Measurements from ENCODE around the gene B3GNT8.
"Not testable (repeated sequence)": the region's sequence is repeated elsewhere in the genome, so short reads cannot be mapped to it uniquely, and the experiment has no call there.

Gene B3GNT8

GRCh38 chr19:41384351-41384750 is 42.8 kb downstream of the B3GNT8 start:
- no peak for DNase-seq

DNA sequence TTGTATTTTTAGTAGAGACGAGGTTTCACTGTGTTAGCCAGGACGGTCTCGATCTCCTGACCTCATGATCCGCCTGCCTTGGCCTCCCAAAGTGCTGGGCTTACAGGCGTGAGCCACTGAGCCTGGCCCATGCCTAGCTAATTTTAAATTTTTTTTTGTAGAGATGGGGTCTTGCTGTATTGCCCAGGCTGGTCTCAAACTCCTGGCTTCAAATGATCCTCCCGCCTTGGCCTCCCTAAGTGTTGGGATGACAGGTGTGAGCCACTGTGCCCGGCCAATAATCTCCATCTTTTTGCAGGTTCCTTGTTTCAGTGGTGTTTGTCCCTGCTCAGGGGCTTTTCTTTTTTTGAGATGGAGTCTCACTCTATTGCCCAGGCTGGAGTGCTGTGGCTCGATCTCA is 45.6 kb downstream of the B3GNT8 start:
- not testable (repeated sequence) for DNase-seq

DNA sequence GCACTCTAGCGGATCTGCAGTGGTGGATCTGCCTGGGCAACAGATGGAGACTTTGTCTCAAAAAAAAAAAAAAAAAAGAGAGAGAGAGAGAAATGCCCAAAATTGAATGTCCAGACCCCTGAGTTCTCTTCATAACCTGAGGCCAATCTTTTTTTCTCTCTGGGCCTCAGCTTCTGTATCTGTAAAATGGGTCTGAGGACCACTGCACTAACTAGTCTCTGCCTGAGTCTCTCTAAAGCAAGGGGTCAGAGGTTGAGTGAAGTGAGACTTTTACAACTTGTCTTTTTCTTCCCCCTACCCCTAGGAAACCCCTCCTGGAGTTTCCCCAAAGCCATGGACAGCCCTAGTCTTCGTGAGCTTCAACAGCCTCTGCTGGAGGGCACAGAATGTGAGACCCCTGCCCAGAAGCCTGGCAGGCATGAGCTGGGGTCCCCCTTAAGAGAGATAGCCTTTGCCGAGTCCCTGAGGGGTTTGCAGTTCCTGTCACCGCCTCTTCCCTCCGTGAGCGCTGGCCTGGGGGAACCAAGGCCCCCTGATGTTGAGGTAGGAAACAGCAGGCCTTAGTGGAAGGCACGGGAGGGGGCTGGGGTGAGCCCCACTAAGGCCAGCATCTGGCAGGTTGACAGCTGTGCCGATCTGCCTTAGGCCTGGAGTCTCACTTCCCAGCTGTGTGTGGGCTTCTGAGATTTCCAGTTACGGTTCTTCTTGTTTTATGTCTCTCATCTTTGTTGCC is 49.0 kb downstream of the B3GNT8 start:
- no peak for DNase-seq

GRCh38 chr19:41376998-41377365 is 50.2 kb downstream of the B3GNT8 start:
- no peak for DNase-seq

- peak; percentile 35 for DNase-seq
Observed at GRCh38 chr19:41376241-41376997, 50.8 kb downstream of the B3GNT8 start, which contains the start of gene TMEM91. TMEM91 (plus strand) TSS chr19:41376533; CDS start chr19:41378310, 1,777 bp downstream.

All from activated CD4-positive, CD25-positive, alpha-beta regulatory T cell treated with anti-CD3 and anti-CD28 coated beads, Interleukin-2, amount 50 U/mL, for 72 hours (primary cell).